NCI-H1105 (cell line): ENCODE measurements around the gene RBFOX1.

Experiments
- DNase-seq: peaks from one replicate; lab custom pipeline; 2025; lab: John Stamatoyannopoulos, UW

RBFOX1 gene

GRCh38 chr16:7332611-7333010, at the start of gene RBFOX1:
TSS of gene RBFOX1 (plus strand) at chr16:7332845.
- no peak for DNase-seq

GRCh38 chr16:7284780-7285179, 47.9 kb upstream of the RBFOX1 start:
- no peak for DNase-seq

GRCh38 chr16:7285520-7285919, 47.1 kb upstream of the RBFOX1 start:
- DNase-seq: no peak

- DNase-seq: no peak
These were observed 43.3 kb upstream of the RBFOX1 start for GRCh38 chr16:7289299-7289698.

- no peak for DNase-seq
These were observed 42.0 kb upstream of the RBFOX1 start for GRCh38 chr16:7290682-7291081.

GRCh38 chr16:7294020-7294419, 38.6 kb upstream of the RBFOX1 start:
- no peak for DNase-seq

GRCh38 chr16:7303052-7303610, 29.5 kb upstream of the RBFOX1 start:
- DNase-seq: no peak

GRCh38 chr16:7303660-7304200, 28.9 kb upstream of the RBFOX1 start:
- DNase-seq: no peak

- no peak for DNase-seq
These were observed 28.4 kb upstream of the RBFOX1 start for GRCh38 chr16:7304279-7304678.

- no peak for DNase-seq
These were observed 27.7 kb upstream of the RBFOX1 start for GRCh38 chr16:7304958-7305357.

GRCh38 chr16:7313170-7313569, 19.5 kb upstream of the RBFOX1 start:
- no peak for DNase-seq

GRCh38 chr16:7314163-7314562, 18.5 kb upstream of the RBFOX1 start:
- DNase-seq: no peak

- DNase-seq: no peak
These were observed 16.8 kb upstream of the RBFOX1 start for GRCh38 chr16:7315813-7316212.

- no peak for DNase-seq
These were observed 16.3 kb upstream of the RBFOX1 start for GRCh38 chr16:7316281-7316888.

- no peak for DNase-seq
These were observed 14.7 kb upstream of the RBFOX1 start for GRCh38 chr16:7317982-7318381.

GRCh38 chr16:7318686-7319085, 14.0 kb upstream of the RBFOX1 start:
- no peak for DNase-seq

- DNase-seq: no peak
These were observed 13.1 kb upstream of the RBFOX1 start for GRCh38 chr16:7319514-7319913.

GRCh38 chr16:7321661-7322060, 11.0 kb upstream of the RBFOX1 start:
- no peak for DNase-seq

GRCh38 chr16:7324321-7324720, 8.3 kb upstream of the RBFOX1 start:
- DNase-seq: no peak

- no peak for DNase-seq
These were observed 6.8 kb upstream of the RBFOX1 start for GRCh38 chr16:7325834-7326233.

GRCh38 chr16:7330709-7331108, 1.9 kb upstream of the RBFOX1 start:
- DNase-seq: no peak

- DNase-seq: no peak
These were observed 648 bp upstream of the RBFOX1 start for GRCh38 chr16:7331997-7332396.

GRCh38 chr16:7333180-7333725, 608 bp downstream of the RBFOX1 start:
- no peak for DNase-seq
